ENCODE results near the gene GRIN3B.

GRIN3B gene

DNA sequence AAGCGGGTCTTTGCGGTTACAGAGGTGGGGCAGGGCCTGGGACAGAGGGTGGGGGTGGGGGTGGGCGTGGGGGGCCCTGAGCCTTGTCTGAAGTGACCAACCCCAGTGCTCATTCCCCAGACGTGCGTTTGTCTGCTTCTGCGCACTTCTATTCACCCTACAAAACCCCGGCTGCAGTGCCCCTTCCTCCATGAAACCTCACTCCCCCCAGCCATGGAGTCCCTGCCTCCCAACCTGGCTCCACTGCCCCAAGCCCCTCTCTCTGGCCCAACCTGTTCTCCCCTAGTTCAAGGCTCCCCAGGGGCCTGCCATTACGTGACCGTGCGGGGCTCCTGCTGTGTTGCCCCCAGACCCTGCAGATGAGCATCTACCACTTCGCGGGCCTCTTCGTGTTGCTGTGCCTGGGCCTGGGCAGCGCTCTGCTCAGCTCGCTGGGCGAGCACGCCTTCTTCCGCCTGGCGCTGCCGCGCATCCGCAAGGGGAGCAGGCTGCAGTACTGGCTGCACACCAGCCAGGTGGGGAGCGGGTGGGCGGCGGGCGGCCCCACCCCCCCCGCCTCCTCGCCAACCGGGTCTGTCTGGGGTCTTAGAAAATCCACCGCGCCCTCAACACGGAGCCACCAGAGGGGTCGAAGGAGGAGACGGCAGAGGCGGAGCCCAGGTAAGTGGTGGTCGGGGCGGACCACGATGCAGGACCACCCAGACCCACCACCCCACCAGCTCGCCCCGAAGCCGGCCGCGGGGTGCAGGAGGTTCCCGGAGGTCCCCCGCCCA lies 8.2 kb downstream of the GRIN3B start:
- no peak for DNase-seq

DNA sequence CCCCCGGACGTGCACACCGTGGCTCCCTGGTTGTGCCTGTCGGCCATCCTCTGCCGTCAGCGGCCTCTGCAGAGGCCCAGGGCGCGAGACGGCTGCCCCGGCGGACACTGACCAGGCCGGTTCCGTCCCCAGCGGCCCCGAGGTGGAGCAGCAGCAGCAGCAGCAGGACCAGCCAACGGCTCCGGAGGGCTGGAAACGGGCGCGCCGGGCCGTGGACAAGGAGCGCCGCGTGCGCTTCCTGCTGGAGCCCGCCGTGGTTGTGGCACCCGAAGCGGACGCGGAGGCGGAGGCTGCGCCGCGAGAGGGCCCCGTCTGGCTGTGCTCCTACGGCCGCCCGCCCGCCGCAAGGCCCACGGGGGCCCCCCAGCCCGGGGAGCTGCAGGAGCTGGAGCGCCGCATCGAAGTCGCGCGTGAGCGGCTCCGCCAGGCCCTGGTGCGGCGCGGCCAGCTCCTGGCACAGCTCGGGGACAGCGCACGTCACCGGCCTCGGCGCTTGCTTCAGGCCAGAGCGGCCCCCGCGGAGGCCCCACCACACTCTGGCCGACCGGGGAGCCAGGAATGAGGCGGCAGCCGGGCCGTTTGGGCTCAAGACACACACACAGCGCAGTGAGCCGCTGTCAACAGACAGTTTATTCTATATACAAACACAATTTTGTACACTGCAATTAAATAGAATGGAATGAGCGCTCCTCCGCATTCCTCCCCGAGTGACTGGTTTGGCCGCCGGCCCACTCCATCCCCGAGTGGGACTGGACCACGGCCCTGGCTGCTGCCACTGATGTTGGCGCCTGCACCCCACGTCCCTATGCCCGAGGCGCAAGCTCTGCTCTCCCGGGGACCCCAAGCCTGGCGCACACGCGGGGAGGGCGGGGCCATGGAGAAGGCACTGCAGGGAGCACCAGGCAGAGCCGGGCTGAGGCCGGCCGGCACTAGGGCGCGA lies 9.1 kb downstream of the GRIN3B start:
- no peak for DNase-seq

DNA sequence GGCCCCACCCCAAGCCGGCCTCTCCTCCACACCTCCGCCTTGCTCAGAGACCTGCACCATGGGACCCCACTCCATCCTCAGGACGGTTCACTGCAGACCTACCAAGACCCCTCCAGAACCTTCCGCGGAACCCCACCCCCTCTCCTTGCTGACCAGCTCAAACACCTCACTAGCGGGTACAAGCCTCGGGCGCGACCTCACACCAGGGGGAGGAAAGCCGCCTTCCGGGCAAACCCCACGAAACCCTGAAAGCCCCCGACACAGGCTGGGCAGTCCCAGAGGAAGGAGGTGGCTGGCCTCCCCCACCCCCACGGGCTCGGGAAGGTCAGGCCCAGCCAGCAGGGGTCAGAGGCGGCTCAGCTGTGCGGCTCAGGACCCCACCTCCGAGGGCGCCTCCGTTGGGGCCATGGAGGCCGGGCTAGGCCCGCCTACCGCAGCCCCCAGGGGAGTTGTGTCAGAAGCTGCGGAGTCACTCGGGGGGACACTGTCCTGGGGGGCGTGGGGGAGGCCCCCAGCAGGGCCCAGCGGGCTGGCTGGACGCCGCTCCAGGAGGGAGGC lies 9.8 kb downstream of the GRIN3B start:
- DNase-seq = no peak

DNA sequence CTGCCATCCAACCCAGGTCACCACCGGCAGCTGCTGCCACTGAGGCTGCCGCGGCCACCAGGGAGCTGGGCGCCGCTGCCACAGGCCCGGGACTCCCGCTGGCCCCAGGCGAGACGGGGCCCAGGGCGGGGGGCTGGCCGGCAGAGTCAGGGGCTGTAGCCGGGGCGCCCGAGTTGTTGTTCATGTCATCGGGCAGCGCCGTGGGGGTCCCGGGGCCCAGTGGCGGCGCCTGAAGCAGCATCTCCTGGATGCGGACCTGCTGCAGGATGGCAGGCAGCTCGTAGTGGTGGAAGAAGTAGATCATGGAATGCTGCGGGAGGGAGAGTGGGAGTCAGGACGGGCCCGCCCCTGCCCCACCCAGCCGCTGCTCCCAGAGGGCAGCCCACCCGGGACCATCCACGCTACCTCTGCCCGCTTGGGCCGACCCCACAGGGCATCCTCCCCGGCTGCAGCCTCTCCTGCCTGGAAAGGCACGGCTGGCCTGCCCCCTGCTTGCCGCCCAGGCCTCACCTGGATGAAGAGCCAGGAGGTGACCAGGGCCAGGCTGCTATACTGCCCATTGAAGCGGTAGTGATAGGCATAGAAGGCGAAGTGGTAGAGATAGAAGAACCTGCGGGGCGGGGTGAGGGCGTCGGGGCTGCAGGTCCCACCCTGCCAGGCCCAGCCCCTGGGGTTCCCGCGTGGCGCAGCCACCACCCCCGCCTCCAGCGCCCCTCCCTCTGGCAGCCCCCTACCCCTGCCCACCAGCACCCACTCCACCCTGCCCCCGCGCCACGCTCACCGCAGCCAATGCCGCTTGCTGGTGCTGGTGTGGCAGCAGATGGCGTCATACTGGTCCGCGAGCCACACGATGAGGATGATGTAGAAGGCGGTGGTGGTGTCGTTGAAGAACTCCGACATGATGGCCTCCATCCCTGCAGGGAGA lies 10.6 kb downstream of the GRIN3B start:
- no peak for DNase-seq

DNA sequence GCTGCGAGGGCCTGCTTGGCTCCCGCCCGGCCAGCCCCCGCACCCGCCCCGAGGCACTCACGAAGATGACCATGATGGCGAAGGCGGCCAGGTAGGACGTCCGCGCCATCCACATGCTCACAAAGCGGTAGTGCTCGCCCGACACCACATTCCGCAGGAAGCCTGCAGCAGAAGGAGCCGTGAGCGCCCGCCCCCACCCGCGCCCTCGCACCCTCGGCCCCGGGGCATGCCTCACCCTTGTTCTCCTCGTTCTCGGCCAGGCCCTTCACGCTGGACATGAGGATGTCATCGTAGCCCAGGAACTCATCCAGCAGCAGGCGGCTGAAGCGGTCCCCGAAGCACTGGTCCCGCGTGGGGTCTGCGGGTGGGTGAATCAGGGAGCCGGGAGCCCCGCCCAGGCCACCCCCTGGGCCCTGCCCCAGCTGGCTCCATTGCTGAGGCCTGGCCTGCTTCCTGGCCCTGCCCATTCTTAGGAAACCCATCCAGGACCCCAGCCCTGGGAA lies 11.7 kb downstream of the GRIN3B start:
- no peak for DNase-seq

DNA sequence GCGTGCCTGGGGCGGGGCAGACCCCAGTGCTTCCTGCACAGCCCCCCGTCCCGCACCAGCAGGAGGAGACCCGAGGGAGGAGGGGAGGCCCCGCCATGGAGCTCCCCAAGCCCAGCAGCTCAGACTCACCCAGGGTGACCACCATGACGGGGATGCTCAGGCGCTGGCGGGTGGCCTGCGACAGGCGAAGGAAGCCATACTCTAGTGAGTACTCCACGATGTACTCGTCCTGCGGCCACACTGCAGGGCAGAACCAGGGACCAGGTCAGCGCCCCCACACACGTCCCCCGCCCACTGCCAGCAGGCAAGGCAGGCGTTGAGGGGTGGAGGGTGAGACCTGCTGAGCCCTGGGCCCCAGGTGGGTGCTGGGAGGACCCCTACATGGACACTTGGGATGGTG lies 12.1 kb downstream of the GRIN3B start:
- no peak for DNase-seq

DNA sequence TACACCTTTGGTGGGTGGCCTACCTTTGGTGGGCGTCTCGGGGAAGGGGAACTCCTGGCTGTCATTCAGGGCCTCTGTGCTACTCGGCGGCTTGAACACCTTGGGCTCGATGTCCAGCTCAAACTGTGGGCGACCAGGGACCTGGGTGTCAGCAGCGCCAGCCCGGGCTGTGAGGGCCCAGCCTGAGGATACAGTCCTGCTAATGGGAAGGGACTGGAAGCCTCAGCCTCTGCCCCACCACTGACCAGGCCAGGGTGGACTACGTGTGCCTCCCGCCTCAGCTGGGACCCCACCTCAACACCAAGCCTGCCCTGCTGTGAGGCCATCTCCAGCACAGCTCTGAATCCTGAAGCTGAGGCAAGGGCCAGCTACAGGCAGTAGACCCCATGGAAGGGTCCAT lies 13.0 kb downstream of the GRIN3B start:
- DNase-seq = no peak

DNA sequence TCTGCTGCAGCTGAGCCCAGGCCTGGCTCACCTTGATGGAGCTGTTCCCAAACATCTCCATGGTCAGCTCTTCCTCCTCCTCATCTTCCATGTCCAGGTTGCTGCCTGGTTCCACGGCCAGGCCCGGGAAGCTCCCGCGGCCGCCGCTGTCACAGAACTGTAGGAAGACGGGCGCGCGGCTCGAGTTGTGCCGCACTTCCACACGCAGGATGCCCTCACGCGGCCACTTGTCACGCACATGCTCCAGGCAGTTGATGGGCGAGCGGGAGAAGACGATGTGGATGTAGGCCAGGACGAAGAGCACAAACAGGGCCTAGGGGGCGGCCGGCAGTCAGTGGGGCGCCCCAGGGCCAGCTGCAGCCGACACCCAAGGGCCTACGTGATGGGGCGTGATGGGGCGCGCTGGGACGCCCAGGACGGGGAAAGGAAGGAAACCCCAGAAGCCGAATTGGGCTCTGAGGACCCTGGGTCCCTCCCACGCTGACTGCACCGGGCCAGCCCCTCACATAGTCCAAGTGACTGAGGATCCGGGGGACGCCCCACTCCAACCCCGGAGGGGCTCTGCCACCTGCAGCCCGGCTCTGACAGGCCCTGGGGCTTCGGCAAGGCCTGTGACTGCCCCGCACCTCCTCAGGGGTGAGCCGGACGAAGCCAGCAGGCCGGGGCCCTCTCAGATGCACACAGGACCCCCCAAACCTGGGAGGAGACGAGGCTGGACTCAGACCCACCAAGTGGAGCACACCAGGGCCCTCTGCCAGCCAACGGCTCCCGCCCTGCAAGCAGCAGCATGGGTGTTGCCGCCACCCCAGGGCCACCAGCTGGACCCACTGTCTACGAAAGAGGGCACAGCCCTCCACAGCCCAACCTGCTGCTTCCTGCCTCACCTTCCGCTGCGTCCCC lies 14.2 kb downstream of the GRIN3B start:
- no peak for DNase-seq

DNA sequence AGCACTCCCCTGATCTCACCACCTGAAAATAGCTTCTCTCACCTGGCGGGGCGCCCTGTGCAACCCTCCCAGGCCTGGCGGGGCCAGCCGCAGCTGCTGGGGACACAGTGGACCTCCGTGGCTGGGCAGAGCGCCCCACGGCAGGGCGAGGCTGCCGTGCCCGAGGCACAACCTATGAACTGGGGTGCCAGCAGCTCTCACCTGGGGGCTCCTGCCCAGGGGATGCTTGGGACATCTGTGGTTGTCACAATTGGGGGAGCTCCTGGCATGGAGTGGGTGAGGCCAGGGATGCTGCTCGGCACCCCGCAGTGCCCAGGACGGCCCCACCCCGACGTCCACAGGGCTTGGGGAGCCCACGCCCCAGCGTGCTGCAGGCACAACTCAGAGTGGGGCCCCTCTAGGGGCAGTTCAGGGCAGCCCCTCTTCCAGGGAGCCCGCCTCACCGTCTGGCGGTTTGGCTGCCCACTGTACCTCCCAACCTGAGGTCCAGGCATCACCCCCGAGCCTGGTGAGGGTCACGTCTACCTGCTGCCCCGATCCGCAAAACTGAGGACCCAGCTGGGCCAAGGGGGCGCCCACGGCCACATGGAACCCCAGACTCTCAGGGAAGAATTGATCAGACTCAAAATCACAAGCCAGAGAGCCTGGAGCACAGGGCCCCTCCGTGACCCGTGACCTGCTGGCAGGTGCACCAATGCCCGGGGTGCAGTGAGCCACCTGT lies 15.0 kb downstream of the GRIN3B start:
- no peak for DNase-seq

DNA sequence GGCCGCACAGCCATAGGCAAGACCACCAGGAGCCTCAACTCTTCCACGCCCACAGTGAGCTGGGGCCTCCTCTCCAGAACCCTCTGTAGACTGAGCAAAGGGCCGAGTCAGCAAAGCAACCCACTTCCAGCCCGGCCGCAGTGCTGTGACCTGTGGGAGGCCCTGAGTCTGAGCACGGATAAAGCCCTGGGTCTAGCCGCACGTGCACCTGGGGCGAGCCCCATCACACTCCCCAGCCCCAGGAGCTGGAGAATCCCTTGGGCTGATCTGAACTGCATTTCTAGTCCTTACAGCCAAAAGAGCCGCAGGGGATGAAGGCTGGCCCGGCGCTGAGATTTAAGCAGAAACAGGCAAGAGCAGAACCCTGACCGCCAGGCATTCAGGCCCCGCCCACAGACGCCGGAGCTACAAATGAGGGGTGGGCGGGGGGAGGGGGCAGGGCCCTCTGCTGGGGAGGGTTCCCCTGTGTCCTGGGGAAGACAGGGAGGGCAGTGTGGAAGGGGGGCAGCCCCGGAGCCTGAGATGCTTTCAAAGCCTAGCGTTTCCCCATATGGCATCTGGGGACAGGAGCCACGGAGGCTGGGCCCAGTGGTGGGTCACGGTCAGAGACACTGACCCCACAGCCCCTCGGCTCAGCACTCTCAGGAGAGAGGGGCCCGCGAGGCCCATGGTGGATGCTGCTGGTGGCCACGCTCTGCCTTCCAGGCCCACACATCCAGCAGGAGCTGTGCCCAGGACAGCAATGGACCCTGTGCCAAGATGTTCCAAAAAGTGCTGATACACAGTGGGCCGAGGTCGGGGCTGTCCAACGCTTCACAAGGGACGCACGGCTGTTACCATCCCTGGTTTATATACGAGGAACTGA lies 15.8 kb downstream of the GRIN3B start:
- DNase-seq = no peak

DNA sequence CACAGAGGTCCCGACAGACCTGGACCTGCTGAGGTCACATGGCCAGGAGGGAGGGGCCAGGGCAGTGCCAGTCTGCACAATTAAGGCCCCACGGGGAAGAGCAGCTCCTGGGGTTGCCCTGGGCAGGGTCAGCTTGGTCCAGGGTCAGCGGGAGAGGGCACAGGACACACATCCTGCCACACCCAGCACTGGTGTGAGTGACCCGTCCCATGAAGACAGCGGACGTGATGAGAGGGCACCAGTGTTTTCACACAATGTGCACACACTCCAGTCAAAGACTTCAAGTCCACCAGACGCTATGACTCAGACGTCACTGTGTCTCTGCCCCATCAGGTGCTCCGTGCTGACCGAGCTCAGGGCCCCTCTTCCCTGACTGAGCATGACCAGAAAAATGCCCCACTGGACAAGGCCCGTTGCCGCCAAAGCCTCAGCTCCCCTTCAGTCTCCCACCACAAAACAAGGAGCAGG lies 16.5 kb downstream of the GRIN3B start:
- no peak for DNase-seq

DNA sequence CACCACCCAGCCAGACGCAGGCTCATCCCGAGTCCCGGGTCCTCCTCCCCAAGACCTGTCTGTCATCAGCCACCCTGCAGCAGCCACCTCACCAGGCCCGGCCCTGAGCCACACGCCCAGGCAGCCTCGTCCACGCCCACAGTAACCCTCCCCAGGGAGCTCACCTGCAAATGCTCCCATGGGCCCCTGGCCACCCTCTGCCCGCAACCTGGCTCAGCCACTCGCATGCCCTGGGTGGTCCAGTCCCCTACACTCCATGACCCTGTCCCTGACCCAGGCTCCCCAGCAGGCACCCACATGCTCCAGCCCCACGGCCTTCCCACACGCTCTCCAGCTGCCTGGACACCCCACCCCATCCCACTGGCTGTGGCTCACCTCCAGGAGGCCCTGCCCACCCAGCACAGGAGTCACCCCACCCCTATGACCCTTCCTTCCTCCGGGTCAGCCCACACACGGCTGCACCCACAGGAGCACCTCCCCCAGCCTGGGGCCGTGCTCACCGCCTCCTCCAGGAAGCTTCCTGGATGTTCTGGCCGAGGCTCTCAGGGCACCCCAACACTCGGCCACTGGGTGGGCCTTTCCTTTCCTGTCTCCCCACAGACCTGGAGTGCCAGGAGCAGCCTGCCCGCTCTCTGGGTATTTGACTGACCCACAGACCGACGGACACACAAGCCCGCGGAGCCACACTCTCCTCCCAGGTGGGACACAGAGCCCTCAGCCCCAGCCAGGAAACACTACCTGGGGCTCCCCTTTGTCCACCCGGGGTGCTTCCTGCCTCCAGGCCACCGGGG lies 17.1 kb downstream of the GRIN3B start:
- DNase-seq = no peak

DNA sequence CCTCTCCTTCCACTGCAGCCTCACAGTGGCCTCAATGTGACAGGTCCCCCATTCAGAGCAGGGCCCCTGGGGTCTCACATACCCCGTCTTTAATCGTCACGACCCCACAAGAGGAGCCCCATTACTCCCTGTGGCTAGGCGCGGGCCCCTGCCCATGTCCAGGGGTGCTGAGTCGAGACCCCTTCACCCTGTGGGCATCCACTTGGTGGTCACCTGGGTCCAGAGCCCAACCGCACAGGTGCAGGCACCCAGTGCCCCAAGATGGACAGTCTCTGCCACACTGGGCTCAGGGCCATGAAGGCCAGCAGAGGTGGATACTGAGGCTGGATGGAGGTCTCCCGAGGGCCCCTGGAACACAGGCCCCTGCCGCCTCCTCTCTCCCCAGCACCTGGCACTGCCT lies 17.7 kb downstream of the GRIN3B start:
- no peak for DNase-seq

DNA sequence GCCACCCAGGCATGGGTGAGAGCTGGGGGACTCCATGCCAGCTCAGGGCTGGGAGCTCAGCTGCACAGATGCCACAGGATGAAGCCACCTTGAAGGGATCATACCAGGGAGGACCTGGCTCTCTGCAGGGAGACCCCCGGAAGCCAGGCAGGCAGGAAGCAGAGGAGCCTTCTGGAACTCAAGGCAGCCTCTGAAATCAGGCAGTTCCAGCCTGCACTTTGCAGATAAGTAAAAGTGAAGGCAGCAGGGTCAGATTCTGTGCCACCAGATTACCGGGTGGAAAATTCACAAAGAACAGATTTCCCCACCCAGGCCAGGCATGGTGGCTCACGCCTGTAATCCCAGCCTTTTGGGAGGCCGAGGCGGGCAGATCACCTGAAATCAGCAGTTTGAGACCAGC lies 18.2 kb downstream of the GRIN3B start:
- DNase-seq = no peak

DNA sequence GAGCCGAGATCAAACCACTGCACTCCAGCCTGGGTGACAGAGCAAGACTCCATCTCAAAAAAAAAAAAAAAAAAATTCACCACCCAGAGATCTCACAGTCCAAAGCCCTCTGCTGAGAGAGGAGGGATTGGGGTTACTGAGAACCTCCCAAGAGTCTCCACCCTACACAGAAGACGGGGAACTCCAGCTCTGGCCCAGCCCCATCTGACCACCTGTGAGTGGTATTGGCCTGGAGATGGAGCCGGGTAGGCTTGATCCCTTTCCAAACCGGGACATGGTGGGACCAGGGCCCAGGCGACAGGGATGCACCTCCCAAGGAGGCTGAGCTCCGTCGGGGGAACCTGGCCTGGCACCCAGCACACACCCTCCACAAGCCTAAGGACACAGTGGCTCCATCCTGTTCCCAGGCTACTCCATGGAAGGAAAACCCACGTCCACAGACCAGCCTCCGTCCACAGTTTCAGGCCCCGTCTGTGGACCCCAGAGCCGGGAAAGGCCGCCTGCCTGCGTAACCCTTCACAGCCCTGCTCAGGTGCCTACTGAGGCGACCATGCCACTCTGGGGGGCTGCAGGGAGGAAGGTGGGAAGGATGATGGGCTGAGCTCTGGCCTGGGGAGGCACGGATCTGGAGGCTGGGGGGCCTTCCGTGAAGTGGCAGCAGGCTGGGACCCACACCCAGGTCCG lies 18.9 kb downstream of the GRIN3B start:
- DNase-seq = no peak

DNA sequence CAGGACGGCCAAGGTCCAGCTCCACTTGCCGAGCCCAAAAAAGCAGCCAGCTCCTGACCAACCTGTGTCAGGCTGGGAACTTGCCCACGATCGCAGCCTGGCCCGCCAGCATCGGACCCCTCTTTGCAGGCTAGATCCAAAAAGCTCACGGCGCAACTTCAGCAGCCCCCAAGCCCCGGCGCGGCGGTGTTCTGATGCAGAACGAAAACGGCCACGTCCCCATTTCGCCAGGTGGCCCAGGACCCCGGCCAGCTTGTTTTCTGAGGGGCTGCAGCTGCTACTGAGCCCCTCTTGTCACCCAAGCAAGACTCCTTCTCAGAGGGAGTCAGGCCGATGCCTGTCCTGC lies 19.4 kb downstream of the GRIN3B start:
- no peak for DNase-seq

DNA sequence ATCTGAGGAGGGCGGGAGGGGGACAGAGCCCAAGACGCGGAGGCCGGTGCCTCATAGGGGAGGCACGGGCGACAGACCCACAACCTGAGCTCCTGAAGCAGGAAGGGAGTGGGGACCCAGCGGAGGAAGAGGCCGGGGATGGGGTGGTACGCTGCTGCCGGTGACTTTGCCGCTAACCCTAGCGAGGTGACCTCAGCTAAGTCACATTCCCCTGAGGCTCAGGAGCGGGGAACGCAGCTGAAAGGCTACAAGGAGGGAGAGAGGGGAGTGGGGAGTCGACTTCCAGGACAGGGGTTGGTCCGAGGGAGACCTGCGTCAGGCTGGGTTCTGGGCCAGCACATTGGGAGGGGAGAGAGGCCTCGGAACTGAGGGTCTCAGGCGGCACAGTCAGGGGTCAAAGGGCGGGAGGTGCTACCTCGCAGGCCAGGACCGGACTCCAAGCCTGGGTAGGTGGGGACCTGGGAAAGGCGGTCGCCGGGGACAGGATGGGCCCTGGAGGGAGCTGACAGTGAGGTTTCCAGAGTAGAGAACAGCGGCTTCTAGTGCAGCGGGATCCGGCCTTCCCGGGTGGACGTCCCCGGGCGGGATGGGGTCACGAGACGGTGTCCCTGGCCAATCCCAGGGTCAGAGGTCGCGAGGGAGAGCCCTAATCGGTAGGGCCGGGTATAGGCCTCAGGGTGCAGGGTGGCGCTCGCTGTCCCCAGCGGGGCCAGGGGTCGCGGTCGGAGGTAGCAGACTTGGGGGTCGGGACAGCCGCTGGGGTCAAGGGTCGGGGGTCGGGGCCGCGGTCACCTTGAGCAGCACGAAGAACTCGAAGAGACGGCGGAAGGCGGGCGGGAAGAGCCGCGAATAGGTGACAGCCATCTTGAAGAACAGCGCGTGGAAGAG lies 20.0 kb downstream of the GRIN3B start:
- no peak for DNase-seq

All from NCI-H1417 (cell line).